ENCODE measurements around the gene MRI1. TPM values are rescaled to one million over a fixed set of nuclear protein-coding genes. Genes with fewer than 3 reads are reported as not detected.
A peak's percentile ranks its signal among the peaks of the same experiment; 100 is the strongest.
"Not testable (repeated sequence)": the region's sequence is repeated elsewhere in the genome, so short reads cannot be mapped to it uniquely, and the experiment has no call there.

MRI1 gene
- total RNA-seq, 4 donors from 2014 or later, result 31.2 to 51.8 (median 42.2) TPM

- H3K27ac ChIP-seq, result peak overlapping the region; percentile 76 to 93 (median 92)
- 0% methylated on average over 12 to 18 of the region's 25 CpGs for WGBS, 2 donors (ENCODE audit: low coverage in 1 of 2)
- H3K4me3 ChIP-seq, result peak overlapping the region; percentile 67 to 87
- H3K4me1 ChIP-seq, result peaks cover 0 to 29% (median 10%) of the 10 kb centered on the region in 3 donors
- TF ChIP-seq POLR2A (IDR thresholded peaks at IDR 0.05) (no peak), EP300 (IDR thresholded peaks at IDR 0.05) (no peak), CTCF (IDR thresholded peaks at IDR 0.05) (no peak), POLR2AphosphoS5 (IDR thresholded peaks at IDR 0.05) (no peak)
- peaks cover 0 to 24% of the 10 kb centered on the region in 2 donors for H3K36me3 ChIP-seq
- H3K9me3 ChIP-seq, result no peaks in the 10 kb centered on the region
- no peaks in the 10 kb centered on the region for H3K27me3 ChIP-seq
- ATAC-seq, result no peak
Measured at GRCh38 chr19:13748169-13748828, 16.0 kb upstream of the MRI1 start.

- H3K4me3 ChIP-seq, result no peak overlapping the region
- peaks cover 0 to 55% of the 10 kb centered on the region in 2 donors for H3K36me3 ChIP-seq
- H3K9me3 ChIP-seq, result no peaks in the 10 kb centered on the region
Measured at GRCh38 chr19:13751436-13751835, 12.9 kb upstream of the MRI1 start.

GRCh38 chr19:13753622-13754021 lies 10.7 kb upstream of the MRI1 start:
- H3K4me3 ChIP-seq, ATAC-seq, H3K27me3 ChIP-seq, H3K27ac ChIP-seq, H3K9me3 ChIP-seq: not testable (repeated sequence)
- H3K4me1 ChIP-seq, result peaks cover 0 to 24% (median 7%) of the 10 kb centered on the region in 3 donors
- WGBS, 2 donors (ENCODE audit: low coverage in 1 of 2), result 80 to 93% methylated on average over 5 to 7 of the region's 7 CpGs
- H3K36me3 ChIP-seq, result peaks cover 0 to 77% of the 10 kb centered on the region in 2 donors

More at GRCh38 chr19:13751436-13751835, 12.9 kb upstream of the MRI1 start:
- Histone ChIP-seq H3K4me1 (peaks cover 0 to 29% (median 10%) of the 10 kb centered on the region in 3 donors), H3K27ac (no peak overlapping the region), H3K27me3 (no peaks in the 10 kb centered on the region)
- ATAC-seq, result no peak
- WGBS, 2 donors (ENCODE audit: low coverage in 1 of 2), result 64 to 87% methylated on average over 4 to 10 of the region's 16 CpGs
- no peak for TF ChIP-seq CTCF (IDR thresholded peaks at IDR 0.05)
- TF ChIP-seq EP300 (IDR thresholded peaks at IDR 0.05), result no peak
- no peak for TF ChIP-seq POLR2A (IDR thresholded peaks at IDR 0.05)
- TF ChIP-seq POLR2AphosphoS5 (IDR thresholded peaks at IDR 0.05), result no peak

GRCh38 chr19:13756210-13756609 lies 8.1 kb upstream of the MRI1 start:
- no peak overlapping the region for H3K4me3 ChIP-seq
- 90 to 100% methylated on average over 3 to 6 of the region's 9 CpGs for WGBS, 2 donors (ENCODE audit: low coverage in 1 of 2)
- no peaks in the 10 kb centered on the region for H3K9me3 ChIP-seq
- ATAC-seq, result no peak
- H3K4me1 ChIP-seq, result no peaks in the 10 kb centered on the region
- TF ChIP-seq POLR2AphosphoS5 (IDR thresholded peaks at IDR 0.05), result no peak
- no peak for TF ChIP-seq POLR2A (IDR thresholded peaks at IDR 0.05)
- no peak for TF ChIP-seq CTCF (IDR thresholded peaks at IDR 0.05)
- TF ChIP-seq EP300 (IDR thresholded peaks at IDR 0.05), result no peak
- H3K27ac ChIP-seq, result no peak overlapping the region
- peaks cover 0 to 100% of the 10 kb centered on the region in 2 donors for H3K36me3 ChIP-seq
- H3K27me3 ChIP-seq, result no peaks in the 10 kb centered on the region

- Histone ChIP-seq H3K4me3 (no peak overlapping the region), H3K36me3 (peaks cover 0 to 100% of the 10 kb centered on the region in 2 donors), H3K9me3 (no peaks in the 10 kb centered on the region), H3K4me1 (no peaks in the 10 kb centered on the region), H3K27ac (no peak overlapping the region), H3K27me3 (no peaks in the 10 kb centered on the region)
- WGBS, 2 donors (ENCODE audit: low coverage in 1 of 2), result 73 to 86% methylated on average over 7 of the region's 15 CpGs
- TF ChIP-seq POLR2AphosphoS5 (IDR thresholded peaks at IDR 0.05) (no peak), EP300 (IDR thresholded peaks at IDR 0.05) (no peak), POLR2A (IDR thresholded peaks at IDR 0.05) (no peak), CTCF (IDR thresholded peaks at IDR 0.05) (no peak)
- ATAC-seq, result no peak
Measured at GRCh38 chr19:13757805-13758772, 6.2 kb upstream of the MRI1 start.
